ENCODE results near the gene PRKN.

PRKN gene

DNA sequence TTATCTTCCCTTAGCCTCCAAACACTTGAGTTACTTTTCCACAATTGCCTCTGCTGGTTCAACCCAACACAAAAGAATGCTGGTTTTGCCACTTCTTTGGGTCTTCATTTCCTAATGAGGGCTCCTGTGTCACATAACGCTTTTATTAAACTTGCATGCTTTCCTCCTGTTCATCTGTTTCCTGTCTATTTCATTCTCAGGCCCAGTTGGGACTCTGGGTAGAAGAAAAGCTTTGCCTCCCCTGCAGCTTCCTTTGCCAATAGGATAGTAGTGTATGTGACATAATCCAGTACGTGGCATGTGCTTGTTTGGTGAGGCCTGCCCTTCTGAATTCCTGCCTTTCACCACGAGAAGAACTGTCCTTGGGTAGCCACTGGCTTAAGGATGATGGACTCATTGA, 924.4 kb downstream of the PRKN start:
- Histone ChIP-seq H3K4me1 (ENCODE audit: control insufficient read depth in 1 of 2, insufficient read depth in 2 of 2, low read length in 2 of 2) (no peaks in the 10 kb centered on the region), H3K27me3 (ENCODE audit: control insufficient read depth in 1 of 2, insufficient read depth in 2 of 2, low read length in 2 of 2) (no peaks in the 10 kb centered on the region), H3K9ac (ENCODE audit: low read depth in 1 of 2, low read length in 2 of 2) (no peak overlapping the region), H3K36me3 (ENCODE audit: control insufficient read depth in 1 of 2, insufficient read depth in 2 of 2, low read length in 2 of 2) (no peaks in the 10 kb centered on the region), H3K4me3 (ENCODE audit: low read depth in 1 of 2, low read length in 2 of 2) (no peak overlapping the region), H3K27ac (ENCODE audit: low read depth, low read length) (no peak overlapping the region), H3K9me3 (ENCODE audit: control insufficient read depth in 1 of 2, low read length in 2 of 2) (no peaks in the 10 kb centered on the region)

DNA sequence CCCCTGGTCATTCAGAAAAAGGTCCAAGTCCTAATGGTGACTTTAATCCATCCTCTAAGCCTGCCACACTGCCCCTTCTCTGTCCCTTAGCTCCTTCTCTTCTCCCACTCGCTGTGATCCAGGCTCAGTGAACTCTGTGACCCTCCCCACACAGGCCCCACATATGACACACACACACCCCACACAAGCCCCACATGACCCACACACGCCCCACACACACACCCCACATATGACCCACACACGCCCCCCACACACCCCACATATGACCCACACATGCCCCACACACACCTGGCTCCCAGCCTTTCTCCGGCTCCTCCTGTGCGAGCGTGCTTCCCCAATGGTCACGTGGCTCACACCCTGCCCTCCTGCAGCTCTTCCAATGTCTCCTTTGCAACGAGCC, 925.3 kb downstream of the PRKN start:
- Histone ChIP-seq H3K4me3 (ENCODE audit: low read depth in 1 of 2, low read length in 2 of 2) (no peak overlapping the region), H3K36me3 (ENCODE audit: control insufficient read depth in 1 of 2, insufficient read depth in 2 of 2, low read length in 2 of 2) (no peaks in the 10 kb centered on the region), H3K27ac (ENCODE audit: low read depth, low read length) (no peak overlapping the region), H3K9ac (ENCODE audit: low read depth in 1 of 2, low read length in 2 of 2) (no peak overlapping the region), H3K9me3 (ENCODE audit: control insufficient read depth in 1 of 2, low read length in 2 of 2) (no peaks in the 10 kb centered on the region), H3K27me3 (ENCODE audit: control insufficient read depth in 1 of 2, insufficient read depth in 2 of 2, low read length in 2 of 2) (no peaks in the 10 kb centered on the region), H3K4me1 (ENCODE audit: control insufficient read depth in 1 of 2, insufficient read depth in 2 of 2, low read length in 2 of 2) (no peaks in the 10 kb centered on the region)

DNA sequence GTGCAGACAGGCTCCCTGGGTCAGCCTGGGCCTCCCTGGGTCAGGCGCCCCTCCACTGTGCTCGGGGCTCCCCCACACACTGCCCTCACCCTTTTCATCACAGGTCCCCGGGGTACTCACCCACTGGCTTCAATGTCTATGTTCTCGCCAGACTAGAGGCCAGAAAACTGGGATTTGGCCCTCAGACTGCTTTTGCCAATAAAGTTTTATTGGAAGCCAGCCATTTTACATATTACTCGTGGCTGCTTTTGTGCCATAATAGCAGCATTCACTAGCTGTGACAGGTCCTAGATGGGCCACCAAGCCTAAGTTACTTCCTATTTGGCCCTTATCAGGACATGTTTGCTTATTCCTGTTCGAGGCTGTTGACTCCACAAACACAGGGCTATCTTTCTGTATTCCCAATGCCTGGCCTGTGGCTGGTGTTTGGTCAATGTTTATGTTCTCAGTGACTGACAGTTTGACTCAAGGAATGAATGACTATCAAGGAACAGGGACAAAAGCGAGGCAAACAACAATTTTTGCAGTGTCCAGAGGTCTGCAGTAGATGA, 928.6 kb downstream of the PRKN start:
- Histone ChIP-seq H3K9ac (ENCODE audit: low read depth in 1 of 2, low read length in 2 of 2) (no peak overlapping the region), H3K27me3 (ENCODE audit: control insufficient read depth in 1 of 2, insufficient read depth in 2 of 2, low read length in 2 of 2) (no peaks in the 10 kb centered on the region), H3K4me3 (ENCODE audit: low read depth in 1 of 2, low read length in 2 of 2) (no peak overlapping the region), H3K36me3 (ENCODE audit: control insufficient read depth in 1 of 2, insufficient read depth in 2 of 2, low read length in 2 of 2) (no peaks in the 10 kb centered on the region), H3K9me3 (ENCODE audit: control insufficient read depth in 1 of 2, low read length in 2 of 2) (no peaks in the 10 kb centered on the region), H3K27ac (ENCODE audit: low read depth, low read length) (no peak overlapping the region), H3K4me1 (ENCODE audit: control insufficient read depth in 1 of 2, insufficient read depth in 2 of 2, low read length in 2 of 2) (no peaks in the 10 kb centered on the region)

- H3K27me3 ChIP-seq (ENCODE audit: control insufficient read depth in 1 of 2, insufficient read depth in 2 of 2, low read length in 2 of 2), result no peaks in the 10 kb centered on the region
- no peak overlapping the region for H3K9ac ChIP-seq (ENCODE audit: low read depth in 1 of 2, low read length in 2 of 2)
- H3K4me3 ChIP-seq (ENCODE audit: low read depth in 1 of 2, low read length in 2 of 2), result no peak overlapping the region
- peaks cover 0 to 3% of the 10 kb centered on the region in 2 donors for H3K9me3 ChIP-seq (ENCODE audit: control insufficient read depth in 1 of 2, low read length in 2 of 2)
- no peak overlapping the region for H3K27ac ChIP-seq (ENCODE audit: low read depth, low read length)
- no peaks in the 10 kb centered on the region for H3K36me3 ChIP-seq (ENCODE audit: control insufficient read depth in 1 of 2, insufficient read depth in 2 of 2, low read length in 2 of 2)
- H3K4me1 ChIP-seq (ENCODE audit: control insufficient read depth in 1 of 2, insufficient read depth in 2 of 2, low read length in 2 of 2), result no peaks in the 10 kb centered on the region
Measured at GRCh38 chr6:161796681-161797080, 930.9 kb downstream of the PRKN start.

DNA sequence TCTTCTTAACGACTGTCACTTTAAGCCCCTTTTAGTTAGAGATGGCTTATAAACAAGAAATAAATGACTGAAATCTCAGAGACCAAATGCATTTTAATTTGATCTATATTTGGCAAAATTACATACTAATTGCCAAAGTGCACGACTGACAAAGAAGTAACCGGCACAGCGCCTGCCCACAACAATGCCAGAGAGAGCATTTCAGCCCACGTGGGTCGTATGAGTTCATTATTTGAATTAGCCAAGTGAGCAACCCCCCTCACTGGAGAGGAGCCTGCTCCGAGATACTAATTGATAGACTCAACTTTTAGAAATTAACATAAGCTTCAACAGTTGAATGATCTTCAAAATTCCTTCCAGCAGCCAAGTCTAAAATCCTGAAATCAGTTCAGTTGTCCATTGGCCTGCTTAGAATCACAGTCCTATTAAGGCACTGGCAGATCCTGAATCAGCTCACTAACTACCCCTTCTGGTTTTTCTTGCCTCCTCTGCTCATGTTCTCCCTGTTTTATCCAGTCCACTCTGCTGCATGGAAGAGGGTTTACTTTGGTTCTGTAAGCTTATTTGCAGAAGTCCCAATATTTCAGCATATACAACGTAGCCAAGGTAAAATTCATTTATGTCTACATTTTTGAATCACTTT, 934.6 kb downstream of the PRKN start:
- Histone ChIP-seq H3K27me3 (ENCODE audit: control insufficient read depth in 1 of 2, insufficient read depth in 2 of 2, low read length in 2 of 2) (no peaks in the 10 kb centered on the region), H3K27ac (ENCODE audit: low read depth, low read length) (no peak overlapping the region), H3K36me3 (ENCODE audit: control insufficient read depth in 1 of 2, insufficient read depth in 2 of 2, low read length in 2 of 2) (no peaks in the 10 kb centered on the region), H3K4me3 (ENCODE audit: low read depth in 1 of 2, low read length in 2 of 2) (no peak overlapping the region), H3K9ac (ENCODE audit: low read depth in 1 of 2, low read length in 2 of 2) (no peak overlapping the region), H3K9me3 (ENCODE audit: control insufficient read depth in 1 of 2, low read length in 2 of 2) (peaks cover 0 to 3% of the 10 kb centered on the region in 2 donors), H3K4me1 (ENCODE audit: control insufficient read depth in 1 of 2, insufficient read depth in 2 of 2, low read length in 2 of 2) (no peaks in the 10 kb centered on the region)

DNA sequence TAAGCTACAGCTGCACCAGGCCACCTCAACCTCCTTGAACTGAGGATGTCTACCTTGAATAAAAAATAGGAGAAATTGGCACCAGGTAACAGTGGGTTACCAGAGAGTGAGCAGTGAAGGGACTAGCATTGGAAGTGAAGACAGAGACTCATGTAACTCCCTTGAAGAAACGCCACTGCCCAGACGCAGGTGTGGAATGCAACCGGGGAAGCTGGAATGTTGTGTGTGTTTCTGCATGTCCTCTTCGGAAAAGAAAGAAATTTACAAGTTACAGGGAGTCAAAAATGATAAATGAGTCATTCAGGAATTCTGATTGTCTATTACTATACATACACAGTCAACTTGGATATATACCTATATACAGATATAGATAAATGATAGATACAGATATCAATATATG, 939.0 kb downstream of the PRKN start:
- no peak overlapping the region for H3K4me3 ChIP-seq (ENCODE audit: low read depth in 1 of 2, low read length in 2 of 2)
- no peak overlapping the region for H3K9ac ChIP-seq (ENCODE audit: low read depth in 1 of 2, low read length in 2 of 2)
- no peak overlapping the region for H3K27ac ChIP-seq (ENCODE audit: low read depth, low read length)
- peaks cover 0 to 3% of the 10 kb centered on the region in 2 donors for H3K9me3 ChIP-seq (ENCODE audit: control insufficient read depth in 1 of 2, low read length in 2 of 2)
- no peaks in the 10 kb centered on the region for H3K27me3 ChIP-seq (ENCODE audit: control insufficient read depth in 1 of 2, insufficient read depth in 2 of 2, low read length in 2 of 2)
- no peaks in the 10 kb centered on the region for H3K36me3 ChIP-seq (ENCODE audit: control insufficient read depth in 1 of 2, insufficient read depth in 2 of 2, low read length in 2 of 2)
- no peaks in the 10 kb centered on the region for H3K4me1 ChIP-seq (ENCODE audit: control insufficient read depth in 1 of 2, insufficient read depth in 2 of 2, low read length in 2 of 2)

DNA sequence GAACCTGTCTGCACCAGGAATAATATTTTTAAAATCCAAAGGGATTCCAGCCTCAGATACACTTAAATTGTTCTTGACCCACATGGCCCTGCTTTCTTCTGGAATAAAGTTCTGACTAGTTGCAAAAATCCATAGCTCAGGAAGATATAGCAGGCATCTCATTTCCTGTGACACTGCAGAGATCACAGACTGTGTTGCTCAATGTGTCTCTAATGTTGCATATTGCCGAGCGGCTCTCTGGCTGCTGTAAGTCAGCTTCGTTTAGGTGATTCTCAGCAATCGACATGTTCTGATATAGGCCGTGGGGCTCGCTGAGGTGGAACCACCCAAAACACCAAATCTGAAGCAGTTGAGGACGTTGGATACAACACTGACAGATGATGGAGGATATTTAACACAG, 955.4 kb downstream of the PRKN start:
- H3K27ac ChIP-seq (ENCODE audit: low read depth, low read length), result no peak overlapping the region
- no peak overlapping the region for H3K9ac ChIP-seq (ENCODE audit: low read depth in 1 of 2, low read length in 2 of 2)
- H3K9me3 ChIP-seq (ENCODE audit: control insufficient read depth in 1 of 2, low read length in 2 of 2), result no peaks in the 10 kb centered on the region
- H3K27me3 ChIP-seq (ENCODE audit: control insufficient read depth in 1 of 2, insufficient read depth in 2 of 2, low read length in 2 of 2), result no peaks in the 10 kb centered on the region
- H3K4me1 ChIP-seq (ENCODE audit: control insufficient read depth in 1 of 2, insufficient read depth in 2 of 2, low read length in 2 of 2), result no peaks in the 10 kb centered on the region
- H3K36me3 ChIP-seq (ENCODE audit: control insufficient read depth in 1 of 2, insufficient read depth in 2 of 2, low read length in 2 of 2), result no peaks in the 10 kb centered on the region
- no peak overlapping the region for H3K4me3 ChIP-seq (ENCODE audit: low read depth in 1 of 2, low read length in 2 of 2)

- no peaks in the 10 kb centered on the region for H3K27me3 ChIP-seq (ENCODE audit: control insufficient read depth in 1 of 2, insufficient read depth in 2 of 2, low read length in 2 of 2)
- no peak overlapping the region for H3K4me3 ChIP-seq (ENCODE audit: low read depth in 1 of 2, low read length in 2 of 2)
- H3K9me3 ChIP-seq (ENCODE audit: control insufficient read depth in 1 of 2, low read length in 2 of 2), result no peaks in the 10 kb centered on the region
- H3K27ac ChIP-seq (ENCODE audit: low read depth, low read length), result no peak overlapping the region
- no peaks in the 10 kb centered on the region for H3K4me1 ChIP-seq (ENCODE audit: control insufficient read depth in 1 of 2, insufficient read depth in 2 of 2, low read length in 2 of 2)
- no peaks in the 10 kb centered on the region for H3K36me3 ChIP-seq (ENCODE audit: control insufficient read depth in 1 of 2, insufficient read depth in 2 of 2, low read length in 2 of 2)
- no peak overlapping the region for H3K9ac ChIP-seq (ENCODE audit: low read depth in 1 of 2, low read length in 2 of 2)
Measured at GRCh38 chr6:161761966-161762365, 965.6 kb downstream of the PRKN start.

DNA sequence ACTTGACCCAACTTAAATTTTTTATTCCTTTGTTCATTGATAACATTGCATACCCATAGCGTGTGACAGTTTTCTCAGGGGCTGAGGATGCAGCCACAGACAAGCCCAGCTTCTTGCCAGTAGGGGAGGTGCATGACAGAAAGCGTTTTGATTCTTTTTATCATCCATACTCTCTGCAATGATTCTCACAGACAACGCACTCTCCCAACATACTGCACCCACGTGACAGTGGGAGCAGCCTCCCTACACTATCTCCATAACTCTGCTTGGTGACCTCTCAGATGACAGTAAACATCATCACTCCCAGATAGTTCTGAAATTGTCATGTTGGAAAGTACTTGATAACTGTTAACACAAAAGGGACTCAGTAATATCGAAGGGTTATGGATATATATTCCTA, 972.5 kb downstream of the PRKN start:
- H3K27me3 ChIP-seq (ENCODE audit: control insufficient read depth in 1 of 2, insufficient read depth in 2 of 2, low read length in 2 of 2), result no peaks in the 10 kb centered on the region
- peaks cover 0 to 4% of the 10 kb centered on the region in 2 donors for H3K4me1 ChIP-seq (ENCODE audit: control insufficient read depth in 1 of 2, insufficient read depth in 2 of 2, low read length in 2 of 2)
- H3K9ac ChIP-seq (ENCODE audit: low read depth in 1 of 2, low read length in 2 of 2), result no peak overlapping the region
- H3K9me3 ChIP-seq (ENCODE audit: control insufficient read depth in 1 of 2, low read length in 2 of 2), result no peaks in the 10 kb centered on the region
- no peak overlapping the region for H3K4me3 ChIP-seq (ENCODE audit: low read depth in 1 of 2, low read length in 2 of 2)
- H3K27ac ChIP-seq (ENCODE audit: low read depth, low read length), result no peak overlapping the region
- H3K36me3 ChIP-seq (ENCODE audit: control insufficient read depth in 1 of 2, insufficient read depth in 2 of 2, low read length in 2 of 2), result no peaks in the 10 kb centered on the region

GRCh38 chr6:161750686-161751085, 976.9 kb downstream of the PRKN start:
- H3K4me1 ChIP-seq (ENCODE audit: control insufficient read depth in 1 of 2, insufficient read depth in 2 of 2, low read length in 2 of 2), result peaks cover 0 to 4% of the 10 kb centered on the region in 2 donors
- no peaks in the 10 kb centered on the region for H3K9me3 ChIP-seq (ENCODE audit: control insufficient read depth in 1 of 2, low read length in 2 of 2)
- H3K27me3 ChIP-seq (ENCODE audit: control insufficient read depth in 1 of 2, insufficient read depth in 2 of 2, low read length in 2 of 2), result no peaks in the 10 kb centered on the region
- H3K9ac ChIP-seq (ENCODE audit: low read depth in 1 of 2, low read length in 2 of 2), result no peak overlapping the region
- H3K27ac ChIP-seq (ENCODE audit: low read depth, low read length), result no peak overlapping the region
- no peaks in the 10 kb centered on the region for H3K36me3 ChIP-seq (ENCODE audit: control insufficient read depth in 1 of 2, insufficient read depth in 2 of 2, low read length in 2 of 2)
- H3K4me3 ChIP-seq (ENCODE audit: low read depth in 1 of 2, low read length in 2 of 2), result no peak overlapping the region
